Astrocyte of the spinal cord (primary cell): Measurements from ENCODE around the gene DIMT1.
A peak's percentile ranks its signal among the peaks of the same experiment; 100 is the strongest.

Experiments
- DNase-seq: peaks from one replicate; pipeline ENCODE4 v3.0.0; 2011; ENCODE audit warnings: low read depth, low spot score
- H3K4me3 ChIP-seq: 2 replicates; pipeline ENCODE4 v1.5.1; 2011; ENCODE audit warnings: low read depth, mild to moderate bottlenecking, low read length, moderate library complexity
- CTCF ChIP-seq: IDR thresholded peaks from 2 replicates; pipeline ENCODE4 v1.5.1; 2012; ENCODE audit warnings: low read depth, mild to moderate bottlenecking, low read length, inconsistent platforms
- in situ Hi-C: cut with HindIII; loops from 2 replicates; pipeline ENCODE4 v1.10.0; 2017; ENCODE audit warnings: low sequenced_read_pairs

The DIMT1 gene

GRCh38 chr5:62403411-62404250 is at the start of gene DIMT1:
DIMT1 (minus strand) TSS chr5:62403905; CDS start chr5:62403772, 133 bp downstream.
- peak; percentile 97 for DNase-seq
- in situ Hi-C loops, result no loop called here
- no peak for TF ChIP-seq CTCF
- peak within 1 kb of the TSS; percentile 89 for H3K4me3 ChIP-seq

- no peak for DNase-seq
- no peak overlapping the region for H3K4me3 ChIP-seq
- TF ChIP-seq CTCF, result no peak
- in situ Hi-C loops, result no loop called here
Observed at GRCh38 chr5:62450259-62450658, 46.6 kb upstream of the DIMT1 start.

- H3K4me3 ChIP-seq, result no peak overlapping the region
- TF ChIP-seq CTCF, result no peak
- DNase-seq, result no peak
- in situ Hi-C loops, result no loop called here
Observed at GRCh38 chr5:62448528-62448927, 44.8 kb upstream of the DIMT1 start.

- in situ Hi-C loops, result no loop called here
- DNase-seq, result no peak
- no peak overlapping the region for H3K4me3 ChIP-seq
- no peak for TF ChIP-seq CTCF
Observed at GRCh38 chr5:62432621-62433064, 28.9 kb upstream of the DIMT1 start.

GRCh38 chr5:62431735-62432620 is 28.3 kb upstream of the DIMT1 start:
- TF ChIP-seq CTCF, result no peak
- in situ Hi-C loops, result no loop called here
- H3K4me3 ChIP-seq, result no peak overlapping the region
- no peak for DNase-seq

- in situ Hi-C loops, result no loop called here
- H3K4me3 ChIP-seq, result no peak overlapping the region
- DNase-seq, result no peak
- TF ChIP-seq CTCF, result no peak
Observed at GRCh38 chr5:62424763-62425162, 21.1 kb upstream of the DIMT1 start.
